HuH-7 (cell line): ENCODE results near the gene GTPBP3.

ENCODE experiments used
- DNase-seq: peaks from one replicate; pipeline ENCODE4 v3.0.0; 2011; ENCODE audit warnings: low spot score

Gene GTPBP3

DNA sequence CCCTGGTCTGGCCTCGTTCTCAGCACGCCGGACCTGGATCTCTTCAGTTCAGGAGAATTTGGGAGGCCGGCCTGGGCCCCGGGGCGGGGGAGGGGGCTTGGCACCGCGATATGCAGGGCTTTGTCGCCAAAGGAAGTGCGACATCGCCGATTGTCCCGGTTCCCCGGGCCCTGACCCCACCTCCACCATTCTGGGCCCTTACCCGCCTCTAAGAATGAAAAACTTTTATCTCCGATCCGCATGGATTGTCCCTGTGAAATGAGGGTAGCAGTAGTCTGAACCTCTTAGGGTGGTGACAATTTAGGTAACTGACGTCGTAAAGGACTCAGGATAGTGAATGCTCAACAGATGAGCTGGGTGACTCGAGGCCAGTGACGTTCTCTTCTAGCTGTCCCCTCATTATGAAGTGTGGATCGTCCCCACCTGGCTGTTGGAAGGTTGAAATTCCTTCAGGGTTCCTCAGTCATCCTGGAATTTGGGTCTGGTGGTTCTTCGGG is 27.3 kb upstream of the GTPBP3 start:
- DNase-seq = no peak

GRCh38 chr19:17311455-17312188 is 25.7 kb upstream of the GTPBP3 start:
- DNase-seq = no peak

DNA sequence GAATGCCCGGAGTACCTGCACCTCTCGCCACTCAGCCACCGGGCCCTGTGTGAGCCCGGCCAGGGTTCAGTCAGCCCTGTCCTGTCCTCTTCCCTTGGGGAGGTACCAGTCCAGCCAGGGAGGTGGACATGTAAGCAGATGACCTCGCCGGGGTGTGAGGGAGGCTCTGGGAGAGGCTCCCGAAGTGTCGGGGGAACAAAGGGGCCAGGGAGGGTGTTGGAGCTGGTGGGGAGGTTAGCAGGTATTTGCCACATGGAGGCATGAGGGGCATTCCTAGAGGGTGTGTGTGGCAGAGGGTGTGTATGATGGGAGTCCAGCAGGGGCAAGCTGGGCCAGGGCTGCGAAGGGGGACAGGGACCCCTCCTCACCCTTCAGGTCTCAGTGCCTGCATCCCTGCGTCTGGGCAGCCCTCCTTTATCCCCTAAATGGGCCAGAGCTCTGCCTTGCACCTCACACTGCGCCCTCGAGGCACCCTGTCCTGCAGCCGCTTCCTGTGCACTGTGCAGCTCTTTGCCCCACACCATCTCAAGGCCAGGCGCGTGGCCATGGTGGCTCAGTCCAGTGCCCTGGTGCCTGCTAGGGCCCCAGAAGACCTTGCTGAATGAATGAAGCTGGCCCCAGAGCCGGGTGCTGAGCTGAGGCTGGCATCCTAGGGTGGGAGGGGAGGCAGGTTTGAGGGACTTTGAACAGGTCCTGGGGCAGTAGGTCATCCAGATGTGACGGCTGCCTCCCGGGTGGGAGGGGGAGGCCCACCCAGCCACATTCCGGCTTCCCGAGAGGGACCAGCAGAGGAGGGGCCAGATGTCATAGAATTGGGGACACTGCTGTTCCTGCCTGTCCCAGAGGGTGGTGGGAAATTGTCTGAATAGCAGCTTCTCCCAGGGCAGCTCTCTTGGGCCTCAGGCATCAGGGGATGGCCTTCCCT is 24.9 kb upstream of the GTPBP3 start:
- DNase-seq = no peak

DNA sequence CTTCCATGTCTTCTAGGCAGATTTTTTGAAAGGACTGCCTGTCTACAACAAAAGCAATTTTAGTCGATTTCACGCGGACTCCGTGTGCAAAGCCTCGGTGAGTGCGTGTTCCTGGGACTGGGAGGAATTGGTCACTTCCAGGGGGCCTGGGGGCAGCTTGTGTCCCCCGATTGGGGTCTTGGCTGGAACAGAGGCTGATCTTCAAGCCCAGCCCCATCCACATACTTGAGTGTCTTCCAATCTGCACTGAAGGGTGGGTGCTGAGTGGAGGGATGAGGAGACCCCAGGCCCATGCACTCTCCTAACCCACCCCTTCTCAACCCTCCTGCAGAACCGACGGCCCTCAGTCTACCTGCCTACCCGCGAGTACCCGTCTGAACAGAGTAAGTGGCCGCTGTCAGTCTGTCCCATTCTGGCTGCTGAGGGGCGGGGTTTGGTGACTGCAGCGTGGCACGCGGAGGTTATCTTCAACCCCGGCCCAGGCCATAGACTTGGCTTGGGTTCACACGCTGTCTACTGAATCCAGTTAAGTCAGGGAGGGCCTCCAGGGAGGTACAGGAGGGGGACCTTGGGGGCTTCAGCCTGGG is 23.3 kb upstream of the GTPBP3 start:
- DNase-seq = no peak

DNA sequence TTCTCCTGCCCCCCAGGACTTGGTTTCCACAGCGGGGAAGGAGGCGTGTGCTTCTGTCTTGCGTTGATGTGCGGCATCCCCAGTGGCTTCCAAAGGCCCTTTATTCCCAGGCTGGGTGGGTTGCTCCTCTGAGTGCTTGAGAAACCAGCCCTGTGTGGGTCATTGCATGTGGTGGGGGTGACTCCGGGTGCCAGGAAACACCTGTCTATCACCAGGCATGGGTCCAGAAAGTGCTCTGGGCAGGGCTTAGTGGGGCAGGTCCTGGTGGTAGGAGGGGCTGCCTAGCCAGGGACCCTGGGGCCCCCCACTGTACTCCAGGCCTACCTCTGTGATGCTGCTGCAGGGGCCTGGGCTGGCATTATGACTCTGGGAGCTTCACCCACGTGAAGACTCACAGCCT is 18.4 kb upstream of the GTPBP3 start:
- no peak for DNase-seq

DNA sequence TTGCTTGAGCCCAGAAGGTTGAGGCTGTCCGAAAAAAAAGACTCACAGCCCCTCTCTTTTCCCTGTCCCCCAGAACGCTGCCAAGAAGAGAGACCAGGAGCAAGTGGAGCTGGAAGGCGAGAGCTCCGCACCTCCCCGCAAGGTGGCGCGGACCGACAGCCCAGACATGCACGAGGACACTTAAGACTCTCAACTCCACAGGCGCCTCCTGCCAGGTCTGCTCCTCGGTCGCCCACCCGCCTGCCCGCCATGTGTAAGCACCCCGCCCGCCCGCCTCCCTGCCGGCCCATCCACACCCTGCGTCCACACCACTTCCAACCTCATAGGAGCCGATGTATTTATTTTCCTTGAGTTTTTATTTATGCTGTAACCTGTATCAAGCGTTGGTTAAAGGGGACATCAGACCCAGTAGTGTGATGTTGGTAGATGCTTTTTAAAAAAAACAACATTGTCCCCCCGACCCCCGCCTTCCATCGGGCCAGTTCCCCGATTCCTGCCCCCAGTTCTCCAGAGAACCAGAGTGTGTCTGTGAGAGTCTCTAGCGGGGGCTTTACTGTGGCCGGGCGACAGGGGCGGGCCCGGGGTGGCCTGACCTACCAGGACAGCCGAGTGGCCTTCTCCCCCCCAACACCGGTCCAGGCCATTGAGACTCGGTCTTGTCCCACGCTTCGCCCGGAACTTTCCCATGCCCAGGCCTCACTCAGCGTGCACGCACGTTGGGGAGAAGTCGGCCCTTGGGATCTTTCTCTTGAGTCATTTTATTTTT is 17.7 kb upstream of the GTPBP3 start:
- no peak for DNase-seq

GRCh38 chr19:17320435-17320834 is 16.9 kb upstream of the GTPBP3 start:
- no peak for DNase-seq

GRCh38 chr19:17321655-17322489 is 15.5 kb upstream of the GTPBP3 start:
- DNase-seq = no peak

GRCh38 chr19:17322854-17323253 is 14.5 kb upstream of the GTPBP3 start:
- DNase-seq = no peak

DNA sequence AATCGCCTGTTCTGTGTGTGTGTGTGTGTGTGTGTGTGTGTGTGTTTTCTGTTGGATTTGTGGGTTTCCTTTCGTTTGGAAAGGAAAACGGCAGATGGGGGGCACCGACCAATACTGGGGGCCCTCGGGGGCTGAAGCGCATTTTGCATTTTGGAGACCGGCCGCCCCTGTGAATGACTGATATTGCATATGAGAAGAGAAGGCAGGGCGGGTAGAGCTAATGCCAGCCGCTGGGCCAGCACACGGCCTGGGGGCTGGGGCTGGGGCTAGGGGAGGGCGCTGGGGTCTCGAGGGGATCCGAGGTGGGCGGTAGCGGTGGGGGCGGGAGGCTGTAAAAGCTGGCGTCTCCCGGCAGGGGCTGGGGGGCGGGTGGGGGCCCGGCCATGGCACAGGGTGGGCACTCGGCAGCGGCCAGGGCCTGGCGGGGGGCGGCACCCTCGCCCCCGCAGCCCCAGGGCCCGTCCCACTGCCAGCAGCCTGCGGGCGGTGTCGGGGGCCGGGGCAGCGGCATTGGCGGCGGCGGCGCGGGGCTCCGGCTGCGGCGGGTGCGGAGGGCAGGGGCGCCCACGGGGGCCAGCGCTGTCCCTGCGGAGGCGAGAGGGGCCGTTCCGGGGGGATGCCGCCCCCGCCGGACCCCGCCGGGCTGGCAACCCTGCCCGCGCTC is 13.9 kb upstream of the GTPBP3 start:
- no peak for DNase-seq

DNA sequence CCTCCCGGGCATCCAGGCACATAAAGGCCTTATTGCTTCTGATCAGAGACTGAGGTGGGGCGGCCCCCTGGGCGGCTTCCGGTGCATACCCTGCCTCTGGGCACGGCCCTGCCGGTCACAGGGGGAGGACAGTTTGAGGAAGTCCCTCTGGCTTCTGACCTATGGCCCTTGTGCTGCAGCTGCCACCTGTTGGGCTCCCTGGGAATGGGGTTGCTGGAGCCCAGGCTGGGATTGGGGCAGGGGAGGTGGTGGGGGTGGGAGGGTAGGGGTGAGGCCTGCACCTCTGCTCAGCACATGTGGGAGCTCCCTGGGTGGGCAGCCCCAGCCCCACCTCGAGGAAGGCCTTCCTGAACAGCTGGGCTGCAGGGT is 13.4 kb upstream of the GTPBP3 start:
- DNase-seq = no peak

- no peak for DNase-seq
Measured at GRCh38 chr19:17324357-17325114, 12.8 kb upstream of the GTPBP3 start.

DNA sequence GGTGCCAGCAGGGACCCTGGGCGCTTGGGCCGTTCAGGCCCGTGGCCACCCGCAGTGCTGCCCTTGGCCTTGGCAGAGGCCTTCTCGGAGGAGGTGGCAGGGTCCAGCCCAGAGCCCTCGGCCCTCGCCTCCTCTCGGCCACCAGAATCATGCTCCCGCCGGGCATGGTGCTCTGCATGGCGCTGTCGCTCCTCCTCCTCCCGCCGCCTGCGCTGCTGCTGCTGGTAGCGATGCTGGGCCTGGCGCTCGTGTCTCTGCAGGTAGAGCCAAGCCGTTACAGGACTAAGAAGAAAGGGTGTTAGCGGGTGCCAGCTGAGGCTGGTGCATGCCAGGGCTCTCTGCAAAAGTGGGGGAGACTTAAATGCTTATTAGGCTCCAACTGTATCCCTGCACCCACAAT is 12.2 kb upstream of the GTPBP3 start:
- no peak for DNase-seq

GRCh38 chr19:17325881-17326594 is 11.3 kb upstream of the GTPBP3 start:
- DNase-seq = no peak

DNA sequence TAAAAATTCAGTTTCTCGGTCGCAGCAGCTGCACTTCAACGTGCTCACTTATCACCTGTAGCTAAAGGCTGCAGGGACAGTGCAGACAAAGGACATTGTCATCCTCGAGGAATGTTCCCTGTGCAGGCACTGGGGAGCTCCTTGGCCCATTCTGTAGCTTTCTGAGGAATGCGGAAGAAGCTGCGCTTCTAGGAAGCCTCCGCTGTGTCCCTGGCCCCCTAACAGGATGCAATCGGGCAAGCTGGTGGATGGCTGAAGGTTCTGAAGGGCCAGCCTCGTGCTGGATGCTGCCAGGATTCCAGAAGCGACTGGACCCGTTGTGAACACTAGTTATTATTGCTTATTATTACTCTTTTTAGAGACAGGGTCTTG is 10.8 kb upstream of the GTPBP3 start:
- DNase-seq = no peak

DNA sequence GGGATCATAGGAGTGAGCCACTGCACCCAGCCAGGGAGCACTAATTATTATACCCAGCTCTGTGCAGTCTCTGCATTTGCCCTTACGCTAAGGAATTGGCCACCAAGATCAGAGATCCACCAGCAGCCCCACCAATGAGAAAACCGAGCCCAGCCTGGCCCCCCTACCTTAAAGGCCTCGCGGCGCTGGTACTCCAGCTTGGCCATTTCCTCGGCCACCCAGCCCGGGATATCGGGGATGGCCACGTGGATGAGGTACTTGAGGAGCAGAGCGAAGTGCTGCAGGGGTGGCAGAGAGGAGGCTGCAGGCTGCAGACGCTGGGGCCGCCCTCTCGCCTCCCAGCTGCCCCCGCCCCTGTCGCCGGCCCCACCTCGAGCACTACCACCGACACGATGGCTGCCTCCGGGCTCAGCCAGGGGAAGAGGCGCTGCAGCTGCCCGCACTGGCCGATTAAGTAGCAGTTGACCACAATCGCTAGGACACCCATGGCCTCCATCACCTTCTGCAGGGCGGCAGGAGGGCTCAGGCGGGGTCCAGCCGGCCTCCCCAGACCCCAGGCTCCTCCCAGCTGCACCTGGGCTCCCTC is 10.2 kb upstream of the GTPBP3 start:
- DNase-seq = no peak

- no peak for DNase-seq
Measured at GRCh38 chr19:17327654-17328516, 9.5 kb upstream of the GTPBP3 start.
